Hematopoietic multipotent progenitor cell (in vitro differentiated cells): ENCODE results near the gene GDF7. TPM values are rescaled to one million over a fixed set of nuclear protein-coding genes. Genes with fewer than 3 reads are reported as not detected.
A peak's percentile ranks its signal among the peaks of the same experiment; 100 is the strongest.

Experiments used
- DNase-seq, 3 donors: peaks; one replicate each; pipeline ENCODE4 v3.0.0-alpha.2; 2011 to 2015; ENCODE audit warnings: low read depth in 2 of 3, low spot score in 2 of 3
- total RNA-seq: library from RNA; depleted of rRNA; stranded (reverse); fragments of >200 nt; gene quantifications from one replicate; pipeline ENCODE4 v1.2.3, GENCODE V29; 2012

GDF7 gene
- total RNA-seq, 1 donor, result 2.2 TPM

- peak; percentile 53 to 73 (median 61) for DNase-seq
These were observed 24.6 kb upstream of the GDF7 start for GRCh38 chr2:20642055-20642971.

GRCh38 chr2:20643060-20643459 lies 23.9 kb upstream of the GDF7 start:
- DNase-seq, result no peak

- no peak for DNase-seq
These were observed 23.1 kb upstream of the GDF7 start for GRCh38 chr2:20643826-20644225.

GRCh38 chr2:20645301-20645701 lies 21.6 kb upstream of the GDF7 start:
- DNase-seq, result no peak

- DNase-seq, result no peak
These were observed 21.2 kb upstream of the GDF7 start for GRCh38 chr2:20645761-20646160.

- DNase-seq, result no peak
These were observed 20.5 kb upstream of the GDF7 start for GRCh38 chr2:20646446-20646845.

- DNase-seq, result no peak
These were observed 19.7 kb upstream of the GDF7 start for GRCh38 chr2:20647211-20647610.

- DNase-seq, result no peak
These were observed 19.2 kb upstream of the GDF7 start for GRCh38 chr2:20647738-20648137.

- DNase-seq, result no peak
These were observed 18.7 kb upstream of the GDF7 start for GRCh38 chr2:20648206-20648605.

GRCh38 chr2:20648831-20649230 lies 18.1 kb upstream of the GDF7 start:
- no peak for DNase-seq

GRCh38 chr2:20649576-20649975 lies 17.4 kb upstream of the GDF7 start:
- no peak for DNase-seq

- no peak for DNase-seq
These were observed 17.0 kb upstream of the GDF7 start for GRCh38 chr2:20649976-20650375.

GRCh38 chr2:20650393-20650876 lies 16.5 kb upstream of the GDF7 start:
- DNase-seq, result peak in 2 of 3 donors; percentile 35 to 41

- DNase-seq, result peak; percentile 83 to 88 (median 86)
These were observed 15.8 kb upstream of the GDF7 start, which contains the start of gene HS1BP3 for GRCh38 chr2:20650877-20651730. TSS of gene HS1BP3 (minus strand) at chr2:20651098. CDS start at chr2:20651063, 35 bp downstream.

- no peak for DNase-seq
These were observed 15.2 kb upstream of the GDF7 start for GRCh38 chr2:20651731-20652099.

- DNase-seq, result no peak
These were observed 14.8 kb upstream of the GDF7 start for GRCh38 chr2:20652141-20652540.

GRCh38 chr2:20652673-20653575 lies 14.0 kb upstream of the GDF7 start:
- no peak for DNase-seq

- DNase-seq, result no peak
These were observed 13.0 kb upstream of the GDF7 start for GRCh38 chr2:20653695-20654534.

GRCh38 chr2:20654535-20654813 lies 12.5 kb upstream of the GDF7 start:
- DNase-seq, result no peak

- no peak for DNase-seq
These were observed 10.4 kb upstream of the GDF7 start for GRCh38 chr2:20656561-20656960.
